ENCODE measurements around the gene GNG12. TPM values are rescaled to one million over a fixed set of nuclear protein-coding genes. Genes with fewer than 3 reads are reported as not detected.
"Not testable (repeated sequence)": the region's sequence is repeated elsewhere in the genome, so short reads cannot be mapped to it uniquely, and the experiment has no call there.

The GNG12 gene
- total RNA-seq, 1 experiment from 2014 or later, result 211 TPM

- no peak for DNase-seq (ENCODE audit: low read depth)
Measured at GRCh38 chr1:67735206-67735605, 98.1 kb downstream of the GNG12 start.

GRCh38 chr1:67734323-67734690, 99.0 kb downstream of the GNG12 start:
- no peak for DNase-seq (ENCODE audit: low read depth)

GRCh38 chr1:67733681-67734322, 99.5 kb downstream of the GNG12 start:
- no peak for DNase-seq (ENCODE audit: low read depth)

GRCh38 chr1:67732750-67733151, 100.5 kb downstream of the GNG12 start:
- no peak for DNase-seq (ENCODE audit: low read depth)

- DNase-seq (ENCODE audit: low read depth), result no peak
Measured at GRCh38 chr1:67731322-67731721, 101.9 kb downstream of the GNG12 start.

DNA sequence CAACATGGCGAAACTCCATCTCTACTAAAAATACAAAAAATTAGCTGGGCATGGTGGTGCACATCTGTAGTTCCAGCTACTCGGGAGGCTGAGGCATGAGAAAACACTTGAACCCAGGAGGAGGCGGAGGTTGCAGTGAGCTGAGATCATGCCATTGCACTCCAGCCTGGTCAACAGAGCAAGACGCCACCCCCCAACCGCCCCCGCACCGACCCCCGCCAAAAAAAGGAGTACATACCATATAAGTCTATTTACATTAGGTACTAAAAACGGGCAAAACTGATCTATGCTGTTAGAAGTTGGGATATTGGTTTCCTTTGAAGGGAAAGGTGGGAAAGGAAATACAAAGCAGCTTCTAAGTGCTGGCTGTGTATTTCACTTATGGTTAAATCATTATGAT, 103.0 kb downstream of the GNG12 start:
- DNase-seq (ENCODE audit: low read depth), result not testable (repeated sequence)

GRCh38 chr1:67729872-67730271, 103.4 kb downstream of the GNG12 start:
- DNase-seq (ENCODE audit: low read depth), result no peak

GRCh38 chr1:67726224-67726623, 107.0 kb downstream of the GNG12 start:
- DNase-seq (ENCODE audit: low read depth), result peak; percentile 61

GRCh38 chr1:67724928-67725560, 108.2 kb downstream of the GNG12 start:
- peak; percentile 97 for DNase-seq (ENCODE audit: low read depth)

GRCh38 chr1:67723620-67724019, 109.6 kb downstream of the GNG12 start:
- peak; percentile 88 for DNase-seq (ENCODE audit: low read depth)

GRCh38 chr1:67723126-67723525, 110.1 kb downstream of the GNG12 start:
- no peak for DNase-seq (ENCODE audit: low read depth)

GRCh38 chr1:67722292-67722944, 110.8 kb downstream of the GNG12 start:
- DNase-seq (ENCODE audit: low read depth), result peak; percentile 45

- DNase-seq (ENCODE audit: low read depth), result no peak
Measured at GRCh38 chr1:67721650-67722291, 111.5 kb downstream of the GNG12 start.

- no peak for DNase-seq (ENCODE audit: low read depth)
Measured at GRCh38 chr1:67721112-67721511, 112.2 kb downstream of the GNG12 start.

GRCh38 chr1:67719329-67720196, 113.7 kb downstream of the GNG12 start:
- no peak for DNase-seq (ENCODE audit: low read depth)

GRCh38 chr1:67717876-67718275, 115.4 kb downstream of the GNG12 start:
- peak; percentile 63 for DNase-seq (ENCODE audit: low read depth)

GRCh38 chr1:67716800-67717199, 116.5 kb downstream of the GNG12 start:
- peak; percentile 73 for DNase-seq (ENCODE audit: low read depth)

- no peak for DNase-seq (ENCODE audit: low read depth)
Measured at GRCh38 chr1:67715819-67716218, 117.4 kb downstream of the GNG12 start.

GRCh38 chr1:67713057-67713846, 120.0 kb downstream of the GNG12 start:
- DNase-seq (ENCODE audit: low read depth), result peak; percentile 96

DNA sequence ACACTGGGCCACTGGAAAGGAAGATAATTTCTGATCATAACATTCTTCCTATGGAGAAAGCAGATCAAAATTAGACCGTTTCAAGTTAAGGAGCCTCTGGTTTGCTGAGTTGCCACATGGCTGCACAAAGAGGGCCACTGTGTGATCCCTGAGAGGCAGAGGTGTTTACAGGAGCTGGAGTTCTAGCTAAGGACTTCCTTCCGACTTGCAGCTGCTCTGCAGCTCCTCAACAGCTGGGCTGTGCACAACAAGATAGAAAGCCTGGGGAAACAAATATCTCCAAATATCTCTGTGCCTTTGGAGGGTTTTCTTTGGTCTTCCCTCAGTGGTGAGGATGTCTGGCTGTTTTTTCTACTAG, 121.4 kb downstream of the GNG12 start:
- DNase-seq (ENCODE audit: low read depth), result no peak

Measured in M059J (cell line).